Ishikawa (cell line): ENCODE measurements around the gene SS18L1.

Experiments used
- EP300 ChIP-seq: IDR thresholded peaks from 2 replicates; pipeline ENCODE4 v1.6.1; 2012; ENCODE audit warnings: borderline replicate concordance
- FOXM1 ChIP-seq: IDR thresholded peaks from 2 replicates; pipeline ENCODE4 v1.6.1; 2012; ENCODE audit warnings: low read depth, borderline replicate concordance
- RAD21 ChIP-seq: IDR thresholded peaks from 2 replicates; pipeline ENCODE4 v1.6.1; 2012; ENCODE audit warnings: low read depth
- REST ChIP-seq: IDR thresholded peaks from 2 replicates; pipeline ENCODE4 v1.6.1; 2012; ENCODE audit warnings: low read depth, mild to moderate bottlenecking
- TAF1 ChIP-seq: IDR thresholded peaks from 2 replicates; pipeline ENCODE4 v1.6.1; 2012; ENCODE audit warnings: low read depth, mild to moderate bottlenecking
- TCF12 ChIP-seq: IDR thresholded peaks from 2 replicates; pipeline ENCODE4 v1.6.1; 2012; ENCODE audit warnings: low read depth
- ZBTB7A ChIP-seq: IDR thresholded peaks from 2 replicates; pipeline ENCODE4 v1.6.1; 2012; ENCODE audit warnings: low read depth

GRCh38 chr20:62210496-62210855, 66.9 kb downstream of the SS18L1 start:
- TF ChIP-seq TAF1 (no peak), EP300 (no peak), FOXM1 (no peak), RAD21 (no peak), TCF12 (no peak), REST (no peak), ZBTB7A (no peak)
